Measurements from ENCODE around the gene SLAMF7. TPM values are rescaled to one million over a fixed set of nuclear protein-coding genes. Genes with fewer than 3 reads are reported as not detected.
A peak's percentile ranks its signal among the peaks of the same experiment; 100 is the strongest.

Gene SLAMF7
- total and polyA plus RNA-seq, 2 of the 8 experiments (the other 6 are each of a cell fraction or from before 2014, with no cell fraction given), result not detected

GRCh38 chr1:160726498-160727315, 12.3 kb upstream of the SLAMF7 start (continued):
- TF ChIP-seq SP4 (IDR thresholded peaks at IDR 0.05; ENCODE audit: low read length) (no peak), KDM4A (IDR thresholded peaks at IDR 0.05; ENCODE audit: low read depth, low read length, severe bottlenecking) (no peak), HDAC2 (IDR thresholded peaks at IDR 0.05; ENCODE audit: borderline replicate concordance in 1 of 2, low read depth in 2 of 2, low read length in 2 of 2) (no peak), CTBP2 (IDR thresholded peaks at IDR 0.05; ENCODE audit: borderline replicate concordance, insufficient read depth, insufficient read length, low read length) (no peak), MAFK (IDR thresholded peaks at IDR 0.05; ENCODE audit: low read depth, low read length) (no peak), RXRA (IDR thresholded peaks at IDR 0.05; ENCODE audit: insufficient read depth, low read depth, low read length) (no peak), EZH2 (IDR thresholded peaks at IDR 0.05; ENCODE audit: low read depth, low read length, severe bottlenecking) (no peak), EP300 (IDR thresholded peaks at IDR 0.05; ENCODE audit: borderline replicate concordance in 1 of 2, low read depth in 2 of 2, low read length in 2 of 2) (no peak), YY1 (IDR thresholded peaks at IDR 0.05; ENCODE audit: low read depth, low read length) (peak; percentile 90), SP1 (IDR thresholded peaks at IDR 0.05; ENCODE audit: low read depth, low read length) (no peak), E2F6 (IDR thresholded peaks at IDR 0.05) (peak; percentile 51; the same call in 1 of the 2 replicates), RNF2 (IDR thresholded peaks at IDR 0.05; ENCODE audit: borderline replicate concordance, low read depth, low read length, missing control alignments, poor library complexity, severe bottlenecking) (no peak), CTCF (IDR thresholded peaks at IDR 0.05; ENCODE audit: control extremely low read depth in 1 of 3, insufficient read depth in 1 of 3, low read depth in 1 of 3, low read length in 3 of 3) (peak; percentile 59 to 92 (median 81)), NRF1 (IDR thresholded peaks at IDR 0.05; ENCODE audit: low read depth, low read length) (no peak), POLR2AphosphoS5 (IDR thresholded peaks at IDR 0.05; ENCODE audit: low read depth, low read length) (no peak), CEBPB (IDR thresholded peaks at IDR 0.05; ENCODE audit: low read depth, low read length) (no peak), BRCA1 (IDR thresholded peaks at IDR 0.05; ENCODE audit: low read depth, low read length) (no peak), ASH2L (IDR thresholded peaks at IDR 0.05; ENCODE audit: low read length) (no peak), GABPA (IDR thresholded peaks at IDR 0.05; ENCODE audit: borderline replicate concordance, insufficient read depth, low read length) (no peak), SUZ12 (IDR thresholded peaks at IDR 0.05; ENCODE audit: low read length) (no peak)

All from H1 (cell line).